WI38 (cell line): Measurements from ENCODE around the gene KIAA0825.
A peak's percentile ranks its signal among the peaks of the same experiment; 100 is the strongest.
"Not testable (repeated sequence)": the region's sequence is repeated elsewhere in the genome, so short reads cannot be mapped to it uniquely, and the experiment has no call there.

Source experiments
- H3K4me3 ChIP-seq: 2 replicates; pipeline ENCODE4 v1.5.1; 2011; ENCODE audit warnings: low read depth, mild to moderate bottlenecking, control low read depth, low read length
- TF ChIP-seq, protein P1 (sequence below): IDR thresholded peaks from 2 replicates; pipeline ENCODE4 v1.5.1; 2012; ENCODE audit warnings: low read depth, mild to moderate bottlenecking, control low read depth, low read length

Gene KIAA0825

DNA sequence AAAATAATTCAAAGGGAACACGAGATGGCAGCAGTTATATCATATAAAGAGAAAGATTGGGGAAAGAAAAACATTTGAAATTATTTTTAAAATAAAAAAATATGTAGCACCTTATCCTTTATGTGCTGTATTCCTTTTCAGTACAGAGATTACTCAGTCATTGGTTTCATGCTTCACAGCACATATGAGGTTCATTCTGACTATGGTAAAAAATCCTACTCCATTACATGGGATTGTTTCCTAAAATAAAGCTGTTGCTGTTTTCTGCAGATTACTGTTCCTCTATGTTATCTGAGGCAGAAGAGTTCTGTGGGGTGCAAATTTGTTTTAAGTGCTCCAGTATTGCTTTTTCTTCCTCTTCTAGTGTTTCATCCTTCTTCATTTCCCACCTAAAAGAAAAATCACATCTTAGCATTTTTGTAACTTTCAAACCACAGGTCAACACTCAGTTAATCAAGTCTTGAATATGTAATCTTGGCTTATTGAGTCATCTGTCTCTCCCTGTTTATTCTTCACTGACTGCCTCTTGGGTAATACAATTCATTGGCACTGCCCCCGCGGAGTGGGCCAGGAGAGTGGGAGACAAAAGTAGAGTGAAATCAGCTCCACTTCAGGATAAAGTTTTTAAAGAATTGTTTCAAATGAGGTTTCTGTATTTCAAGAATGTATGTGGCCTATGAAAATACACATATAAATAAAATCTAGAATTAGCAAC lies 464.5 kb downstream of the KIAA0825 start:
- TF ChIP-seq, protein P1, sequence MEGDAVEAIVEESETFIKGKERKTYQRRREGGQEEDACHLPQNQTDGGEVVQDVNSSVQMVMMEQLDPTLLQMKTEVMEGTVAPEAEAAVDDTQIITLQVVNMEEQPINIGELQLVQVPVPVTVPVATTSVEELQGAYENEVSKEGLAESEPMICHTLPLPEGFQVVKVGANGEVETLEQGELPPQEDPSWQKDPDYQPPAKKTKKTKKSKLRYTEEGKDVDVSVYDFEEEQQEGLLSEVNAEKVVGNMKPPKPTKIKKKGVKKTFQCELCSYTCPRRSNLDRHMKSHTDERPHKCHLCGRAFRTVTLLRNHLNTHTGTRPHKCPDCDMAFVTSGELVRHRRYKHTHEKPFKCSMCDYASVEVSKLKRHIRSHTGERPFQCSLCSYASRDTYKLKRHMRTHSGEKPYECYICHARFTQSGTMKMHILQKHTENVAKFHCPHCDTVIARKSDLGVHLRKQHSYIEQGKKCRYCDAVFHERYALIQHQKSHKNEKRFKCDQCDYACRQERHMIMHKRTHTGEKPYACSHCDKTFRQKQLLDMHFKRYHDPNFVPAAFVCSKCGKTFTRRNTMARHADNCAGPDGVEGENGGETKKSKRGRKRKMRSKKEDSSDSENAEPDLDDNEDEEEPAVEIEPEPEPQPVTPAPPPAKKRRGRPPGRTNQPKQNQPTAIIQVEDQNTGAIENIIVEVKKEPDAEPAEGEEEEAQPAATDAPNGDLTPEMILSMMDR, result no peak
- H3K4me3 ChIP-seq, result no peak overlapping the region

GRCh38 chr5:94143621-94144020 lies 474.8 kb downstream of the KIAA0825 start:
- not testable (repeated sequence) for H3K4me3 ChIP-seq

DNA sequence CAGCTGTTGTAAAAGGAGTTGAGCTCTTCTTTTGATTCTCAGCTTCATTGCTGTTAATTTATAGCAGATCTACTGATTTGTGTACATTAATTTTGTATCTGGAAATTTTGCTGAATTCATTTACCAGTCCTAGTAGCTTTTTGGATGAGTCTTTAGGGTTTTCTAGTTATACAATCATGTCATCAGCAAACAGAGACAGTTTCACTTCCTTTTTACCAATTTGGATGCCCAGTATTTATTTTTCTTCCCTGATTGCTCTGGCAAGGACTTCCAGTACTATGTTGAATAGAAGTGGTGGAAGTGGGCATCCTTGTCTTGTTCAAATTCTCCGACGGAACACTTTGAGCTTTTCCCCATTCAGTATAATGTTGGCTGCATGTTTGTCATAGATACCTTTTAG lies 478.1 kb downstream of the KIAA0825 start:
- no peak overlapping the region for H3K4me3 ChIP-seq
- TF ChIP-seq, protein P1, result no peak

DNA sequence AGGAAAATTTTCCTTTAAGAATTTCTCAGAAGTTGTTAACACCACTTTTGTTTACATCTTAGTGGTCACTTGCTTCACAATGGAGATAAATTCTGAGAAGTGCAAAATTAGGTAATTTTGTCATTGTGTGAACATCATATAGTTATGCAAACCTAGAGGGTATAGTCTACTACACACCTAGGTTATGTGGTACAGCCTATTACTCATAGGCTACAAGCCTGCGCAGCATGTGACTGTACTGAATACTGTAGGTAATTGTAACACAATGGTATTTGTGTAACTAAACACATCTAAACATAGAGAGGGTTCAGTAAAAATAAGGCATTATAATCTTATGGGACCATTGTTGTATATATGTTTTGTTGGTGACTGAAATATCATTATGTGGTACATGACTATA lies 488.3 kb downstream of the KIAA0825 start:
- TF ChIP-seq, protein P1, result no peak
- no peak overlapping the region for H3K4me3 ChIP-seq

DNA sequence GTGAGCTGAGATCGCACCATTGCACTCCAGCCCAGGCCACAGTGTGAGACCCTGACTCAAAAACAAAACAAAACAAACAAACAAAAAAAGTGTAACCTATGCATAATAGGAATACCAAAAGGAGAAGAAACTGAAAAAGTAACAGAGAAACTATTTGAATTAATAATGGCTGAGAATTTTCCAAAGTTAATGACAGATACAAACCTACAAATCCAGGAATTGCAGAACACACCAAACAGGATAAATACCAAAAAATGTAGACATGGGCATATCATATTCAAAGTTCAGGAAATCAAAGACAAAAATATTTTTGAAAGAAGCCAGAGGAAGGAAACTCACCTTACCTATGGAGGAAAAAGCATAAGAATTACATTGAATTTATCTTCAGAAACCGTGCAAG lies 493.3 kb downstream of the KIAA0825 start:
- TF ChIP-seq, protein P1, result no peak

DNA sequence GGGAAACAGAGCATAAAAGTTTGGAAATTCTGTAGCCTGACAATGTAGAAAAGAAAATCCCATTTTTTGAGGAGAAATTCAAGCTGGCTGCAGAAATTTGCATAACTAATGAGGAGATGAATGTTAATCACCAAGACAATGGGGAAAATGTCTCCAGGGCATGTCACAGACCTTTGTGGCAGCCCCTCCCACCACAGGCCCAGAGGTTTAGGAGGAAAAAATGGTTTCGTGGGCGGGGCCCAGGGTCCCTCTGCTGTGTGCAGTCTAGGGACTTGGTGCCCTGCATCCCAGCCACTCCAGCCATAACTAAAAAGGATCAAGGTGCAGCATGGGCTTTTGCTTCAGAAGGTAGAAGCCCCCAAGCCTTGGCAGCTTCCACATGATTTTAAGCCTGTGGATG lies 502.1 kb downstream of the KIAA0825 start:
- H3K4me3 ChIP-seq, result not testable (repeated sequence)

More for the DNA sequence above, 493.3 kb downstream of the KIAA0825 start:
- no peak overlapping the region for H3K4me3 ChIP-seq

DNA sequence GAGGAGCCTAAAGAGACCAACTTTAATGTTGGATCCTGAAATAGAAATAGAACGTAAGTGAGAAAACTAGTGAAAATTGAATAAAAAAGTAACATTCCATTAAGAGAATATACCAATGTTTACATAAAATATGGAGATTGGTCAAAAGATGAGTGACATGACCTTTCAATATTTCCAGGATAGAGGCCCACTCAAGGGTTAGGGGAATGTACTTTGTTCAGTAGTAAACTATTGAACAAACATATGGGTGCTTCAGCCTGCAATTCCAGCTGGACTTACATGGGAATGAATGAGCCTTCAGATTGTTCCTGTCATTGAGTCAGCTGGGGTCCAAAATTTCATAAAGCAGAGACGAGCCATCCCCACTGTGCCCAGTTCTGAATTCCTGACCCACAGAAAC lies 505.3 kb downstream of the KIAA0825 start:
- TF ChIP-seq, protein P1, result no peak

DNA sequence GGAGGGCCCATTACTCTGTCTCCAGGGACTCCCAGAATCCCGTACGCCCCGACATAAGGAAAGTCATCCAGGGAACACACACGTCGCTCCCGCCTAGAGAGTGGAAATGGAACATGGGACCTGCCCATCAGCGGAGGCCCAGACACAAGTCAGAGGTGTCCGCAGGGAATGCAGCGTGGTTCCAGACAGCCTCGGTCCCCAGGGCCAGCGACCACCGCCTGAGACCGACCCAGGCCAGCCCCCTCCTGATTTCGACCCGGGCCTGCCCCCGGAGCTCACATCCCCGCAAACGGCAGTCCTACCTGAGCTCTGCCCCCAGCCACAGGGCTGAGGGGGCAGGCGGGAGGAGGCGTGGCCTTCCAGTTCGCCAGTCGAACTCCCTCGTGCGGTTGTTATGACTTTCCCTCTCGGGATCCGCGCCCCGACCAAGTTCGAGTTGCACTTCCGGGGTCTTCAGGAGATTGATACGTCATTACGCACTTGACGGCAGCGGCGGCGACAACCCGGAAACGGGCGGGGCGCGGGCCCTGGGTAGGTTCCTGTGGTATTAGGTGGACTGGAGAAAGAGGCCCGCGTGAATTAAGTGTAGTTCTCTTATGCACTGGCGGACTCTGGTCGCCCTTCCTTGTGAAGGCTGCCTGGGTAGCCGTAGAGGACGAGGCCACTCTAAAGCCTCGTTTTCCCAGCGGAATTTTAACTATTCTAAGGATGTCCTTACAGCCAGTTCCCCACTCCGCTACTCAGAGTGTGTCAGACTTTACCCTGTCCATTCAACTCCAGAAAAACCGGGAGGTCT lies 507.0 kb downstream of the KIAA0825 start:
- TF ChIP-seq, protein P1, result no peak

More for the DNA sequence above, 505.3 kb downstream of the KIAA0825 start:
- no peak overlapping the region for H3K4me3 ChIP-seq

More for the DNA sequence above, 507.0 kb downstream of the KIAA0825 start:
- peak overlapping the region; percentile 88 for H3K4me3 ChIP-seq
